A549 (cell line): Measurements from ENCODE around the gene VSTM1. TPM values are rescaled to one million over a fixed set of nuclear protein-coding genes. Genes with fewer than 3 reads are reported as not detected.

Source experiments
- ATAC-seq, 2 experiments: fragments of 200-7000 bp in 1 of 2; fragments of >200 bp in 1 of 2; cut with Nextera tagmentation in 1 of 2; cut with Tn5 transposase in 1 of 2; 3 replicates each; pipeline versions ENCODE4 v1.8.0 to v1.9.1; 2018 to 2020; ENCODE audit warnings: mild to moderate bottlenecking in 1 of 2, moderate library complexity in 1 of 2
- CTCF ChIA-PET: fragments of 300-600 bp; sonication (Branson Sonifier 250); formaldehyde crosslinking; extraction: SDS; loops from one replicate; lab custom pipeline; 2021; ENCODE audit warnings: antibody characterized with exemption, inconsistent platforms; lab: Yijun Ruan, JAX
- POLR2A ChIA-PET: fragments of 350-600 bp; formaldehyde crosslinking; extraction: SDS; loops from one replicate; lab custom pipeline; 2021; ENCODE audit warnings: antibody characterized with exemption, inconsistent platforms; lab: Yijun Ruan, JAX
- DNase-seq, 2 experiments: peaks; one replicate each; pipeline versions ENCODE4 v3.0.0 to v3.0.0-alpha.2; 2011 to 2016; ENCODE audit warnings: low read depth in 1 of 2, low spot score in 1 of 2
- FAIRE-seq: peaks from 2 replicates; lab custom pipeline; 2011; peaks lifted over from hg19 to GRCh38; lab: Jason Lieb, UNC
- H3K27ac ChIP-seq, 2 experiments: fragments of >200 bp; sonication (Bioruptor Twin); formaldehyde crosslinking; 3 replicates each; pipeline ENCODE4 v1.5.1; 2016 to 2017
- H3K4me1 ChIP-seq: fragments of >200 bp; sonication (Bioruptor Twin); formaldehyde crosslinking; 3 replicates; pipeline ENCODE4 v1.6.1; 2016
- H3K4me2 ChIP-seq: fragments of >200 bp; sonication (Bioruptor Twin); formaldehyde crosslinking; 3 replicates; pipeline ENCODE4 v1.6.1; 2016
- H3K4me3 ChIP-seq: fragments of >200 bp; sonication (Bioruptor Twin); formaldehyde crosslinking; 3 replicates; pipeline ENCODE4 v1.5.1; 2016
- H3K9me3 ChIP-seq: fragments of >200 bp; sonication (Bioruptor Twin); formaldehyde crosslinking; 3 replicates; pipeline ENCODE4 v1.6.1; 2016
- BHLHE40 ChIP-seq: IDR thresholded peaks from 2 replicates; pipeline ENCODE4 v1.6.1; 2012; ENCODE audit warnings: low read depth, low read length, inconsistent platforms
- CEBPB ChIP-seq, 2 experiments: fragments of >200 bp in 1 of 2; sonication (Bioruptor Twin) in 1 of 2; formaldehyde crosslinking in 1 of 2; IDR thresholded peaks; 2 replicates each; pipeline ENCODE4 v1.6.1; 2012 to 2016
- CHD2 ChIP-seq: fragments of 150-350 bp; IDR thresholded peaks from 2 replicates; pipeline ENCODE4 v1.6.1; 2014; ENCODE audit warnings: low read length; ENCODE audit not compliant: partially characterized antibody
- CTCF ChIP-seq: fragments of >200 bp; sonication (Bioruptor Twin); formaldehyde crosslinking; IDR thresholded peaks from 3 replicates; pipeline ENCODE4 v1.5.1; 2016
- EHF ChIP-seq: fragments of 250-450 bp; sonication (Bioruptor Pico); IDR thresholded peaks from 2 replicates; pipeline ENCODE4 v1.5.0; 2020; ENCODE audit warnings: mild to moderate bottlenecking
- GATA3 ChIP-seq: IDR thresholded peaks from 2 replicates; pipeline ENCODE4 v1.6.1; 2012; ENCODE audit warnings: borderline replicate concordance
- HEYL ChIP-seq: fragments of 250-450 bp; sonication (Bioruptor Pico); IDR thresholded peaks from 2 replicates; pipeline ENCODE4 v1.8.0; 2021; ENCODE audit warnings: mild to moderate bottlenecking, moderate library complexity
- MAFK ChIP-seq: fragments of 450-650 bp; IDR thresholded peaks from 2 replicates; pipeline ENCODE4 v1.6.1; 2014; ENCODE audit not compliant: partially characterized antibody
- NFE2L2 ChIP-seq: fragments of 150-350 bp; conservative IDR thresholded peaks from 2 replicates; pipeline ENCODE4 v1.6.1; 2014; ENCODE audit warnings: low read length
- PBX3 ChIP-seq: IDR thresholded peaks from 2 replicates; pipeline ENCODE4 v1.6.1; 2012
- PHF8 ChIP-seq: fragments of 200-600 bp; sonication (generic); IDR thresholded peaks from 2 replicates; pipeline ENCODE4 v1.6.1; 2016; ENCODE audit warnings: low read depth, mild to moderate bottlenecking, antibody characterized with exemption, moderate library complexity, borderline replicate concordance
- POLR2A ChIP-seq: IDR thresholded peaks from 2 replicates; pipeline ENCODE4 v1.6.1; 2012; ENCODE audit warnings: mild to moderate bottlenecking, low read length
- POLR2AphosphoS2 ChIP-seq: conservative IDR thresholded peaks from 2 replicates; pipeline ENCODE4 v1.6.1; 2012; ENCODE audit warnings: low read length, improper control_type of control experiment, inconsistent platforms
- RAD21 ChIP-seq, 2 experiments: fragments of >200 bp in 1 of 2; sonication (Bioruptor Twin) in 1 of 2; formaldehyde crosslinking in 1 of 2; IDR thresholded peaks in 1 of 2; conservative IDR thresholded peaks in 1 of 2; 2 replicates in 1 of 2; 3 replicates in 1 of 2; pipeline ENCODE4 v1.6.1; 2012 to 2018; ENCODE audit warnings: inconsistent platforms in 1 of 2
- RCOR1 ChIP-seq: fragments of 150-350 bp; IDR thresholded peaks from 2 replicates; pipeline ENCODE4 v1.6.1; 2014; ENCODE audit warnings: antibody characterized with exemption, low read length, low read depth
- RNF2 ChIP-seq: fragments of 200-600 bp; sonication (generic); IDR thresholded peaks from 2 replicates; pipeline ENCODE4 v1.6.1; 2016; ENCODE audit warnings: low read depth, mild to moderate bottlenecking, antibody characterized with exemption, moderate library complexity, borderline replicate concordance
- SREBF2 ChIP-seq: fragments of 450-650 bp; IDR thresholded peaks from 2 replicates; pipeline ENCODE4 v1.6.1; 2014; ENCODE audit warnings: mild to moderate bottlenecking, moderate library complexity
- ZC3H11A ChIP-seq: fragments of 450-650 bp; IDR thresholded peaks from 2 replicates; pipeline ENCODE4 v1.6.1; 2014; ENCODE audit warnings: antibody characterized with exemption, mild to moderate bottlenecking
- ZFP36 ChIP-seq: fragments of 450-650 bp; IDR thresholded peaks from 2 replicates; pipeline ENCODE4 v1.6.1; 2014; ENCODE audit warnings: borderline replicate concordance; ENCODE audit not compliant: partially characterized antibody
- ZSCAN20 ChIP-seq: fragments of 250-450 bp; sonication (Bioruptor Pico); IDR thresholded peaks from 2 replicates; pipeline ENCODE4 v1.8.0; 2022; ENCODE audit warnings: mild to moderate bottlenecking, moderate library complexity
- WGBS: methylation state at CpG from one replicate; pipeline ENCODE4 v1.1.6; 2017; ENCODE audit errors: missing lambda C conversion rate; 5-methylcytosine and 5-hydroxymethylcytosine counted together
- polyA plus RNA-seq, 4 experiments: library from polyadenylated mRNA; depleted of rRNA in 3 of 4; stranded (reverse); fragments of >200 nt; fragmentation: RNase III in 1 of 4; extraction: RNeasy Plus Mini Kit Qiagen cat#74134 plus additional on column Dnase treatment in 1 of 4; gene quantifications; 2 replicates in 3 of 4; 3 replicates in 1 of 4; pipeline ENCODE4 v1.2.3, GENCODE V29; 2011 to 2017

VSTM1 gene
- polyA plus RNA-seq, 2 of the 4 experiments (the other 2 are of a cell fraction): 0.25 to 0.50 TPM

- no peak overlapping the region for H3K4me3 ChIP-seq
- ChIA-PET POLR2A (no interaction called here), CTCF (interaction anchor here (1.9 to 2.1 kb wide), 2 partner anchors 10 to 25 kb away, joined by 7 read pairs; no protein-coding TSS in a partner anchor)
These were observed 65.5 kb downstream of the VSTM1 start for GRCh38 chr19:53998223-53998622.

GRCh38 chr19:53994811-53995210 is 68.9 kb downstream of the VSTM1 start:
- H3K9me3 ChIP-seq: no peaks in the 10 kb centered on the region
- POLR2A ChIA-PET: interaction anchor here (1.0 kb wide), 1 partner anchor 14 kb away, joined by 4 read pairs; no protein-coding TSS in a partner anchor
- no peak for TF ChIP-seq POLR2AphosphoS2
- no peak for TF ChIP-seq CEBPB (IDR thresholded peaks at IDR 0.05)
- H3K27ac ChIP-seq: peak overlapping the region; percentile 93 to 97; a peak in 5 of 6 replicates
- H3K4me3 ChIP-seq: no peak overlapping the region
- no peak for DNase-seq
- H3K4me2 ChIP-seq: peak overlapping the region; percentile 86
- peaks cover 51% of the 10 kb centered on the region for H3K4me1 ChIP-seq
- 42% methylated on average over 5 of the region's 5 CpGs for WGBS
- CTCF ChIA-PET: interaction anchor here (0.8 to 4.6 kb wide), 7 partner anchors 8 to 186 kb away, joined by 3 to 45 read pairs (median 5); no protein-coding TSS in a partner anchor
- no peak for FAIRE-seq
- no peak for ATAC-seq

More at GRCh38 chr19:53998223-53998622, 65.5 kb downstream of the VSTM1 start:
- no peaks in the 10 kb centered on the region for H3K9me3 ChIP-seq
- 90% methylated on average over 7 of the region's 7 CpGs for WGBS
- no peak overlapping the region for H3K4me2 ChIP-seq
- peak overlapping the region in 1 of 2 experiments; percentile 54; a peak in 1 of 6 replicates for H3K27ac ChIP-seq
- DNase-seq: no peak
- H3K4me1 ChIP-seq: peaks cover 41% of the 10 kb centered on the region
- TF ChIP-seq EHF (CRISPR knock-in tag) (no peak), MAFK (no peak), RNF2 (no peak), BHLHE40 (no peak), PHF8 (no peak), GATA3 (no peak), POLR2AphosphoS2 (no peak), ZFP36 (no peak), RAD21 (conservative IDR thresholded peaks at IDR 0.05 in 1 of 2, IDR thresholded peaks at IDR 0.05 in 1 of 2) (no peak), HEYL (CRISPR knock-in tag) (no peak), ZSCAN20 (no peak), POLR2A (no peak), SREBF2 (no peak), ZC3H11A (no peak), NFE2L2 (no peak), CHD2 (no peak)
- TF ChIP-seq, all 56 proteins: peak for 0
- no peak for FAIRE-seq
- no peak for ATAC-seq

- Histone ChIP-seq H3K9me3 (no peaks in the 10 kb centered on the region), H3K4me3 (no peak overlapping the region), H3K4me2 (peak overlapping the region; percentile 86), H3K4me1 (peaks cover 62% of the 10 kb centered on the region), H3K27ac (peak overlapping the region; percentile 93 to 97)
- DNase-seq (no peak), ATAC-seq (no peak), FAIRE-seq (no peak)
- WGBS: 61% methylated on average over 3 of the region's 3 CpGs
- TF ChIP-seq NFE2L2 (no peak), CTCF (no peak), RCOR1 (no peak), EHF (CRISPR knock-in tag) (no peak), PHF8 (no peak), MAFK (no peak), PBX3 (no peak)
- CTCF ChIA-PET: interaction anchor here (1.1 to 4.6 kb wide), 14 partner anchors 9 to 185 kb away, joined by 3 to 45 read pairs (median 4); no protein-coding TSS in a partner anchor
- POLR2A ChIA-PET: interaction anchor here (1.1 kb wide), 1 partner anchor 13 kb away, joined by 3 read pairs; no protein-coding TSS in a partner anchor
These were observed 70.2 kb downstream of the VSTM1 start for GRCh38 chr19:53993448-53993847.
